Panc1 (cell line): ENCODE data around the gene RRAS. TPM values are rescaled to one million over a fixed set of nuclear protein-coding genes. Genes with fewer than 3 reads are reported as not detected.

Experiments used
- ATAC-seq: fragments of 200-7000 bp; cut with Tn5 transposase; 2 replicates; pipeline ENCODE4 v1.9.1; 2020; ENCODE audit warnings: mild to moderate bottlenecking, moderate library complexity
- BruUV-seq: library from RNA; stranded (reverse); fragments of 400-500 nt; replicated peaks from 2 replicates; lab custom pipeline; 2021; lab: Mats Ljungman, UMichigan
- CTCF ChIA-PET: fragments of 300-600 bp; sonication (Branson Sonifier 250); formaldehyde crosslinking; loops from one replicate; lab custom pipeline; 2022; ENCODE audit warnings: antibody characterized with exemption; lab: Charles Lee
- POLR2A ChIA-PET: fragments of 300-600 bp; sonication (Branson Sonifier 250); formaldehyde crosslinking; loops from one replicate; lab custom pipeline; 2022; ENCODE audit warnings: antibody characterized with exemption; lab: Charles Lee
- DNase-seq: peaks from one replicate; pipeline ENCODE4 v3.0.0-alpha.2; 2010; ENCODE audit warnings: low read depth, low spot score
- H3K27ac ChIP-seq: 2 replicates; pipeline ENCODE4 v1.5.1; 2011; ENCODE audit warnings: mild to moderate bottlenecking, low read length, inconsistent platforms
- H3K27me3 ChIP-seq: fragments of 200-500 bp; sonication (Bioruptor generic); 2 replicates; pipeline ENCODE4 v1.6.0; 2014; ENCODE audit warnings: low read length, inconsistent platforms; ENCODE audit not compliant: control insufficient read depth, insufficient read depth
- H3K36me3 ChIP-seq: fragments of 200-500 bp; sonication (Bioruptor generic); 2 replicates; pipeline ENCODE4 v1.5.1; 2014; ENCODE audit warnings: inconsistent platforms, mild to moderate bottlenecking, low read length, moderate library complexity; ENCODE audit not compliant: control insufficient read depth, insufficient read depth
- H3K4me1 ChIP-seq: 2 replicates; pipeline ENCODE4 v1.5.1; 2011; ENCODE audit warnings: inconsistent platforms, mild to moderate bottlenecking, low read length, moderate library complexity; ENCODE audit not compliant: control insufficient read depth, insufficient read depth
- H3K4me3 ChIP-seq, 2 experiments: 2 replicates each; pipeline ENCODE4 v1.5.1; 2011 to 2012; ENCODE audit warnings: low read depth in 2 of 2, low read length in 2 of 2, mild to moderate bottlenecking in 2 of 2, inconsistent platforms in 1 of 2, moderate library complexity in 1 of 2
- H3K9me3 ChIP-seq: fragments of 200-500 bp; sonication (Bioruptor generic); 2 replicates; pipeline ENCODE4 v1.5.1; 2014; ENCODE audit warnings: low read depth, mild to moderate bottlenecking, inconsistent platforms, low read length, moderate library complexity; ENCODE audit not compliant: control insufficient read depth, insufficient read depth
- CTCF ChIP-seq: fragments of 450-650 bp; IDR thresholded peaks from 2 replicates; pipeline ENCODE4 v1.5.1; 2017; ENCODE audit warnings: mild to moderate bottlenecking
- POLR2AphosphoS5 ChIP-seq: IDR thresholded peaks from 2 replicates; pipeline ENCODE4 v1.6.1; 2012; ENCODE audit warnings: mild to moderate bottlenecking, low read depth, low read length, moderate library complexity
- REST ChIP-seq, 2 experiments: IDR thresholded peaks; 2 replicates each; pipeline ENCODE4 v1.6.1; 2011 to 2012; ENCODE audit warnings: low read depth in 2 of 2, control low read depth in 1 of 2, low read length in 1 of 2, mild to moderate bottlenecking in 1 of 2, moderate library complexity in 1 of 2; ENCODE audit not compliant: insufficient read depth in 1 of 2
- SIN3A ChIP-seq: IDR thresholded peaks from 2 replicates; pipeline ENCODE4 v1.6.1; 2012; ENCODE audit warnings: low read depth, mild to moderate bottlenecking, low read length, moderate library complexity, borderline replicate concordance; ENCODE audit not compliant: insufficient read depth
- TCF7L2 ChIP-seq: IDR thresholded peaks from 2 replicates; pipeline ENCODE4 v1.6.1; 2011; ENCODE audit warnings: mild to moderate bottlenecking, low read depth, low read length, inconsistent platforms
- in situ Hi-C: cut with HindIII; loops from 2 replicates; pipeline ENCODE4 v1.10.0; 2016; ENCODE audit warnings: low sequenced_read_pairs, low pct_unique_long_range_greater_than_20kb
- intact Hi-C: fragments of 100-400 bp; cut with micrococcal nuclease; formaldehyde crosslinking; loops from one replicate; pipeline ENCODE4 v1.10.0; 2022; ENCODE audit not compliant: unreplicated experiment
- total RNA-seq: library from RNA; stranded (reverse); gene quantifications from one replicate; pipeline ENCODE4 v1.2.1, GENCODE V29; 2021; ENCODE audit not compliant: unreplicated experiment

Gene RRAS
- total RNA-seq, 1 experiment from 2014 or later, result 64.4 TPM

- intact Hi-C loops, result no loop called here
- DNase-seq (no peak), ATAC-seq (no peak)
- in situ Hi-C loops, result no loop called here
- no peak overlapping the region for H3K27ac ChIP-seq
- H3K9me3 ChIP-seq, result no peaks in the 10 kb centered on the region
- no peaks in the 10 kb centered on the region for H3K27me3 ChIP-seq
- BruUV-seq, result no TSS peak
- ChIA-PET CTCF (no interaction called here), POLR2A (no interaction called here)
- TF ChIP-seq SIN3A, result no peak
- TF ChIP-seq TCF7L2, result no peak
- TF ChIP-seq POLR2AphosphoS5, result no peak
- TF ChIP-seq CTCF, result no peak
- no peak for TF ChIP-seq REST (IDR thresholded peaks at IDR 0.05; ENCODE audit: insufficient read depth in 1 of 2, low read depth in 2 of 2, low read length in 1 of 2)
- no peak overlapping the region for H3K4me3 ChIP-seq
- no peaks in the 10 kb centered on the region for H3K4me1 ChIP-seq
- H3K36me3 ChIP-seq, result peaks cover 10% of the 10 kb centered on the region; the same call in 1 of the 2 replicates
Measured at GRCh38 chr19:49662011-49662410, 22.1 kb upstream of the RRAS start.

GRCh38 chr19:49660338-49660961 is 20.5 kb upstream of the RRAS start:
- intact Hi-C loops (no loop called here), in situ Hi-C loops (no loop called here)
- Histone ChIP-seq H3K27ac (no peak overlapping the region), H3K36me3 (peaks cover 5% of the 10 kb centered on the region; the same call in 1 of the 2 replicates), H3K4me3 (no peak overlapping the region), H3K9me3 (no peaks in the 10 kb centered on the region), H3K27me3 (no peaks in the 10 kb centered on the region), H3K4me1 (no peaks in the 10 kb centered on the region)
- POLR2A ChIA-PET, result no interaction called here
- TF ChIP-seq CTCF, result no peak
- TF ChIP-seq POLR2AphosphoS5, result no peak; the same call in 1 of the 2 replicates
- no peak for TF ChIP-seq TCF7L2
- TF ChIP-seq SIN3A, result no peak
- no peak for TF ChIP-seq REST (IDR thresholded peaks at IDR 0.05; ENCODE audit: insufficient read depth in 1 of 2, low read depth in 2 of 2, low read length in 1 of 2)
- CTCF ChIA-PET, result no interaction called here
- no peak for ATAC-seq
- BruUV-seq, result no TSS peak
- no peak for DNase-seq
